Nasal cavity respiratory epithelium epithelial cell of viscerocranial mucosa (primary cell): ENCODE data around the gene SCRN2. TPM values are rescaled to one million over a fixed set of nuclear protein-coding genes. Genes with fewer than 3 reads are reported as not detected.

ENCODE experiments used
- total RNA-seq: library from RNA; depleted of rRNA; stranded (reverse); fragments of >200 nt; gene quantifications from 2 replicates; pipeline ENCODE4 v1.2.3, GENCODE V29; 2014

The SCRN2 gene
- total RNA-seq, result 21.7 and 22.2 TPM in 2 replicates

GRCh38 chr17:47840742-47841487, at the start of gene SCRN2:
SCRN2 (minus strand) TSS chr17:47841273; CDS start chr17:47840843, 430 bp downstream.

GRCh38 chr17:47850692-47851573, 9.9 kb upstream of the SCRN2 start, which contains the start of gene SP6:
SP6 (minus strand) TSS chr17:47851163; CDS start chr17:47848429, 2,734 bp downstream.

GRCh38 chr17:47831003-47831933, 9.8 kb downstream of the SCRN2 start, which contains the start of the genes LRRC46 and MRPL10:
LRRC46 (plus strand) TSS chr17:47831670; CDS start chr17:47831990, 320 bp downstream.
MRPL10 (minus strand) TSS chr17:47831541; CDS start chr17:47831511, 30 bp downstream.

GRCh38 chr17:47821424-47822391, 19.4 kb downstream of the SCRN2 start, which contains the start of gene OSBPL7:
OSBPL7 (minus strand) TSS chr17:47821794; CDS start chr17:47820278, 1,516 bp downstream.

Other genes with a start within 250 kb of the SCRN2 start
- 275 and 323 TPM in 2 replicates for gene KPNB1, start 191.4 kb downstream of the SCRN2 start, total RNA-seq
- gene TBKBP1, start 147.1 kb downstream of the SCRN2 start, total RNA-seq, result 5.8 and 11.6 TPM in 2 replicates
- not detected in 2 replicates for gene TBX21, start 108.0 kb downstream of the SCRN2 start, total RNA-seq
- 0.68 and 5.2 TPM in 2 replicates for gene OSBPL7, start 19.5 kb downstream of the SCRN2 start, total RNA-seq
- gene MRPL10, start 9.7 kb downstream of the SCRN2 start, total RNA-seq, result 13.7 and 20.3 TPM in 2 replicates
- gene LRRC46, start 9.6 kb downstream of the SCRN2 start, total RNA-seq, result 0.07 TPM in 1 of 2 replicates, not detected in the other
- gene SP6, start 9.9 kb upstream of the SCRN2 start, total RNA-seq, result 1.3 and 3.8 TPM in 2 replicates
- gene SP2, start 55.0 kb upstream of the SCRN2 start, total RNA-seq, result 1.4 and 3.4 TPM in 2 replicates
- gene PNPO, start 100.3 kb upstream of the SCRN2 start, total RNA-seq, result 36.2 and 41.0 TPM in 2 replicates
- 0.34 and 4.5 TPM in 2 replicates for gene PRR15L, start 116.6 kb upstream of the SCRN2 start, total RNA-seq
- 59.9 and 74.8 TPM in 2 replicates for gene CDK5RAP3, start 129.8 kb upstream of the SCRN2 start, total RNA-seq
- 9.6 and 10.3 TPM in 2 replicates for gene COPZ2, start 196.5 kb upstream of the SCRN2 start, total RNA-seq
- gene NFE2L1, start 207.1 kb upstream of the SCRN2 start, total RNA-seq, result 192 and 486 TPM in 2 replicates